ENCODE data around the gene SINHCAF.

The SINHCAF gene

GRCh38 chr12:31233061-31233730 lies 92.8 kb downstream of the SINHCAF start:
- no peak for TF ChIP-seq CTCF (conservative IDR thresholded peaks at IDR 0.05; ENCODE audit: low read length)
- no peak overlapping the region for H3K4me3 ChIP-seq (ENCODE audit: low read length)
- no peak for DNase-seq (ENCODE audit: low read depth)

GRCh38 chr12:31232361-31232965 lies 93.5 kb downstream of the SINHCAF start:
- no peak overlapping the region for H3K4me3 ChIP-seq (ENCODE audit: low read length)
- DNase-seq (ENCODE audit: low read depth) = no peak
- no peak for TF ChIP-seq CTCF (conservative IDR thresholded peaks at IDR 0.05; ENCODE audit: low read length)

- no peak overlapping the region for H3K4me3 ChIP-seq (ENCODE audit: low read length)
- TF ChIP-seq CTCF (conservative IDR thresholded peaks at IDR 0.05; ENCODE audit: low read length) = no peak
- no peak for DNase-seq (ENCODE audit: low read depth)
These were observed 94.2 kb downstream of the SINHCAF start for GRCh38 chr12:31231611-31232360.
